Peyer's patch (tissue), 4 donors: Measurements from ENCODE around the gene HIVEP2. TPM values are rescaled to one million over a fixed set of nuclear protein-coding genes. Genes with fewer than 3 reads are reported as not detected.

Source experiments
- DNase-seq, 3 donors: peaks; one replicate each; pipeline ENCODE4 v3.0.0-alpha.2; 2017 to 2019
- H3K27ac ChIP-seq, 4 donors: fragments of 200-600 bp; sonication (generic); one replicate each; pipeline ENCODE4 v1.5.1; 2016 to 2019
- H3K27me3 ChIP-seq, 2 donors: fragments of 200-600 bp; sonication (generic); one replicate each; pipeline ENCODE4 v1.5.1; 2019
- H3K36me3 ChIP-seq, 3 donors: fragments of 200-600 bp; sonication (generic); one replicate each; pipeline ENCODE4 v1.5.1; 2016 to 2019
- H3K4me1 ChIP-seq, 4 donors: fragments of 200-600 bp; sonication (generic); one replicate each; pipeline ENCODE4 v1.5.1; 2016 to 2019
- H3K4me3 ChIP-seq, 4 donors: fragments of 200-600 bp; sonication (generic); 1 replicate in 3 of 4; 2 replicates in 1 of 4; pipeline ENCODE4 v1.5.1; 2016 to 2019; ENCODE audit warnings: mild to moderate bottlenecking in 1 of 4
- H3K9me3 ChIP-seq, 4 donors: fragments of 200-600 bp; sonication (generic); one replicate each; pipeline ENCODE4 v1.5.1; 2016 to 2019; ENCODE audit warnings: mild to moderate bottlenecking in 1 of 4
- POLR2A ChIP-seq, 2 donors: fragments of 450-650 bp; IDR thresholded peaks; one replicate each; pipeline ENCODE4 v1.5.1; 2017; ENCODE audit warnings: antibody characterized with exemption in 2 of 2, mild to moderate bottlenecking in 2 of 2, moderate library complexity in 2 of 2
- total RNA-seq, 4 donors: library from RNA; depleted of rRNA; stranded (reverse); fragments of >200 nt; gene quantifications; one replicate each; pipeline ENCODE4 v1.1.0, GENCODE V29; 2016
- TF ChIP-seq, protein P1 (sequence below), 6 experiments: fragments of 450-650 bp in 4 of 6; fragments of 200-600 bp in 2 of 6; sonication (generic) in 1 of 6; IDR thresholded peaks; one replicate each; pipeline ENCODE4 v1.5.1; 2017 to 2019; ENCODE audit warnings: antibody characterized with exemption in 6 of 6, mild to moderate bottlenecking in 3 of 6, moderate library complexity in 1 of 6

The HIVEP2 gene
- total RNA-seq, 4 donors from 2014 or later = 14.4 to 35.5 (median 19.5) TPM

DNA sequence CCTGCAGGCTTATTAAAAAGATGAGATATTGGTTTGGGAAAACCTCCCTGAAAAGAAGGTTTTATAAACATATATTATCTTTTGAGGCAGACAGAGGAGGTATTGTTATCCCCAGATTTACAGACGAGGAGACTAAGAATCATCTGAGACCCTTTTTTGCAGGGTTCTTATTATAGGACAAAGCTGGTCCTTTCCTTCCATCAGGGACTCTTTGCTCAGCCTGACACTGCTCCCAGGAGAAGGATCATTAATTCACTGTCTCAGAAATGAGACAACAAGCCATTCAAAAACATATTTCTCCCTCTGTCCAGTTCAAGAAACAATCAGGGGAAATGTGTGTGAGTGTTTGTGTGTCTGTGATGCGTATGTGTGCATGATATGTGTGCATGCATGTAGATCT, 33.5 kb downstream of the HIVEP2 start:
- Histone ChIP-seq H3K27ac (no peak overlapping the region), H3K4me3 (no peak overlapping the region), H3K4me1 (peaks cover 0 to 4% (median 2%) of the 10 kb centered on the region in 4 donors), H3K36me3 (no peaks in the 10 kb centered on the region), H3K27me3 (no peaks in the 10 kb centered on the region), H3K9me3 (no peaks in the 10 kb centered on the region)
- no peak for DNase-seq
- TF ChIP-seq POLR2A (IDR thresholded peaks at IDR 0.05) = no peak
- TF ChIP-seq, protein P1, sequence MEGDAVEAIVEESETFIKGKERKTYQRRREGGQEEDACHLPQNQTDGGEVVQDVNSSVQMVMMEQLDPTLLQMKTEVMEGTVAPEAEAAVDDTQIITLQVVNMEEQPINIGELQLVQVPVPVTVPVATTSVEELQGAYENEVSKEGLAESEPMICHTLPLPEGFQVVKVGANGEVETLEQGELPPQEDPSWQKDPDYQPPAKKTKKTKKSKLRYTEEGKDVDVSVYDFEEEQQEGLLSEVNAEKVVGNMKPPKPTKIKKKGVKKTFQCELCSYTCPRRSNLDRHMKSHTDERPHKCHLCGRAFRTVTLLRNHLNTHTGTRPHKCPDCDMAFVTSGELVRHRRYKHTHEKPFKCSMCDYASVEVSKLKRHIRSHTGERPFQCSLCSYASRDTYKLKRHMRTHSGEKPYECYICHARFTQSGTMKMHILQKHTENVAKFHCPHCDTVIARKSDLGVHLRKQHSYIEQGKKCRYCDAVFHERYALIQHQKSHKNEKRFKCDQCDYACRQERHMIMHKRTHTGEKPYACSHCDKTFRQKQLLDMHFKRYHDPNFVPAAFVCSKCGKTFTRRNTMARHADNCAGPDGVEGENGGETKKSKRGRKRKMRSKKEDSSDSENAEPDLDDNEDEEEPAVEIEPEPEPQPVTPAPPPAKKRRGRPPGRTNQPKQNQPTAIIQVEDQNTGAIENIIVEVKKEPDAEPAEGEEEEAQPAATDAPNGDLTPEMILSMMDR (IDR thresholded peaks at IDR 0.05) = no peak

DNA sequence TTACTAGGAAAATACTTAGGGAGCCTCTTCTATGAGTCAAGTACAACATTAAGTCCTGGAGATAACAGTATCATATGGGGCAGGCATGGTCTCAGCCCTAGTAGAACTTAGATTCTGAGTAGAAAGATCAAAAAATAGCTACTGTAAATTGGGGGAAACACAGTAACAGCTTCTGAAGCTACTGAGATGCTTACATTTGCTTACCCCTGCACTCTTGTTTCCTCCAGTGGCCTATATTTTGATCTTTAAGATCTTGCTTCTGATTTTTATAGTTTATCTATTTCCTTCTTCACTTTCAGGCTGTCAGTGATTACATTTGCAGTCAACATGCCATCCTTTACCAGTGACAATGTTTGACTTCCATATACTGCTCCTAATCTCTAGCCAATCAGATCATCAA, 35.3 kb downstream of the HIVEP2 start:
- TF ChIP-seq, protein P1 (IDR thresholded peaks at IDR 0.05) = no peak
- TF ChIP-seq POLR2A (IDR thresholded peaks at IDR 0.05) = no peak
- Histone ChIP-seq H3K36me3 (no peaks in the 10 kb centered on the region), H3K9me3 (no peaks in the 10 kb centered on the region), H3K4me3 (no peak overlapping the region), H3K4me1 (peaks cover 0 to 4% (median 2%) of the 10 kb centered on the region in 4 donors), H3K27me3 (no peaks in the 10 kb centered on the region), H3K27ac (no peak overlapping the region)
- DNase-seq = no peak

DNA sequence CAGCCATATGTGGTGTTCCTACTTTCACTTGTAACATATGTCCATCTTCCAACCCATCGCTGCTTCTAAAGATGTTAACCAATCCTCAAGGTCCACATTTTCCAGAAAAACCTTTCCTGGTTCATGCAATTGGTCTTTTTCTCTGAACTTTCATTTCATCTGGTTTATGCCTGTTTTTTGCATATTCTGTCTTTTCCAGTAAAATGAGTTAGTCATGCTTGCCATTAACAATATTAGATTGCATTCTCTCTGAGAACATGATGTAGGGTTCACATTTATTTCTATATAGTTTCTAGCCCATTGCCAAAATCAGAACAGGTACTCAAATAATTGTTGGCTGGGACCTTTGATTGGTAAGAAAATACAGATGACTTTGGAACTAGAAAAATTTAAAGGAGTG, 36.7 kb downstream of the HIVEP2 start:
- Histone ChIP-seq H3K36me3 (no peaks in the 10 kb centered on the region), H3K4me1 (peaks cover 0 to 4% (median 2%) of the 10 kb centered on the region in 4 donors), H3K27ac (peak overlapping the region in 1 of 4 donors; percentile 61), H3K9me3 (no peaks in the 10 kb centered on the region), H3K27me3 (no peaks in the 10 kb centered on the region), H3K4me3 (no peak overlapping the region)
- TF ChIP-seq POLR2A (IDR thresholded peaks at IDR 0.05) = no peak
- TF ChIP-seq, protein P1 (IDR thresholded peaks at IDR 0.05) = no peak
- DNase-seq = no peak

DNA sequence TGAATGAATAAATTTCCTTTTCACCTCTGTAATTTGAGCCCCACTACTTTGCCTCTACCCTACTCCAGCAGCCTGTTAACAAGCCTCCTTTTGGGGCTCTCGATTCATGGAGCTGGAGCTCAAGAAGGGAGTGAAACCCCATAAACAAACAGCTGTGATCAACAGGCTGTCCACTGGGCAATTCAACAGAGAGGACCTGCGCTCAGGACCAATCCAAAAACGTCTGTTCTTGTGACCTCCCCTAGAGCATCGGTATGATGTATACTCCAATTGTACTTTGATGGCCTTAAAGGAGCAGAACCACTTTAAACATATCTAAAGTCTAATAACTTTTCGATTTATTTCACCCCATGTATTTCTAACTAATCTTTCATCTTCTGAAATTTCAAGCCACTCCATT, 37.4 kb downstream of the HIVEP2 start:
- Histone ChIP-seq H3K9me3 (no peaks in the 10 kb centered on the region), H3K27ac (peak overlapping the region; percentile 30 to 61 (median 45)), H3K36me3 (no peaks in the 10 kb centered on the region), H3K4me3 (no peak overlapping the region), H3K4me1 (peaks cover 0 to 4% (median 0%) of the 10 kb centered on the region in 4 donors), H3K27me3 (no peaks in the 10 kb centered on the region)
- DNase-seq = no peak
- TF ChIP-seq, protein P1 (IDR thresholded peaks at IDR 0.05) = no peak
- TF ChIP-seq POLR2A (IDR thresholded peaks at IDR 0.05) = no peak

DNA sequence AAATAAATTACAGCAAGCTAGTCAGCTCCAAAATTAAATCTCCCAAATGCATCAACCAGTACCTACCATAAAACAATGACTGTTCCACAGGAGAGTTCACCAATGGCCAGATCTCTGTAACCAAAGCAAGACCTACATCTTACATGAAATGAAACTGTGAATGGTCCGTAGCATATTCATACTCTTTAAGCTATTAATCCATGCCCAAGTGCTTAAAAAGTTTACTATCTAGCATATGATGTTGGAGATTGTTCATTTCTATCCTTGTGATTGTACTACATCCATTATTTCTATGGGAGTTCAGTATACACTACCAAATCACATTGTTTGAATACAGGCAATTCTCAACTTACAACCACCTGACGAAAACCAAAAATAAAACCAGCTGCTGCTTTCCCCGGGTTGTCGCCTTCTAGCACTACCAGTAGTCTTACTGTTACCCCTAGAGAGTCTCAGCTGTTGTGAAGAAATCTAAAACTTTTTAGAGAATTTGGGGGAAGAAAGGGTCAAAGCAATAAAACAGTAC, 38.0 kb downstream of the HIVEP2 start:
- Histone ChIP-seq H3K27me3 (no peaks in the 10 kb centered on the region), H3K9me3 (no peaks in the 10 kb centered on the region), H3K4me1 (peaks cover 0 to 4% (median 0%) of the 10 kb centered on the region in 4 donors), H3K27ac (peak overlapping the region; percentile 30 to 61 (median 45)), H3K36me3 (no peaks in the 10 kb centered on the region), H3K4me3 (no peak overlapping the region)
- no peak for TF ChIP-seq POLR2A (IDR thresholded peaks at IDR 0.05)
- TF ChIP-seq, protein P1 (IDR thresholded peaks at IDR 0.05) = no peak
- no peak for DNase-seq

DNA sequence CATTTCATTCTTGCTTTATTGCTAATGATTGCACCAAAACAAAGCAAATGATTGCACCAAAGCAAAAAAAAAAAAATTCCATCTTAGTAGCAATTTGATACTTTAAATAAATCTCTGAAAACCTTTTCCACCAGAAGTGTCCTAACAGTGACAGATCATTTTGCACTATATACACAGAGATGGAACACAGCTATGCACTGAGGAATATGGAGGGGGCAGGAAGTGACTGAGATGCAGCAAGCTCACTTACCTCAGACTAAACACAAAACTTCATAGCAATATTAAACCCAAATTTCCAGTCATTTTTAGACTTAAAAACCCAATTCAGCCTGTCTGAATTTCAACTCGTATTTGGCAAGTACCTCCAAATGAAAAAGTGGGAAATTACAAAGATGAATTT, 41.2 kb downstream of the HIVEP2 start:
- DNase-seq = no peak
- Histone ChIP-seq H3K27me3 (no peaks in the 10 kb centered on the region), H3K4me1 (peaks cover 0 to 4% (median 0%) of the 10 kb centered on the region in 4 donors), H3K9me3 (no peaks in the 10 kb centered on the region), H3K36me3 (no peaks in the 10 kb centered on the region), H3K4me3 (no peak overlapping the region), H3K27ac (peak overlapping the region in 2 of 4 donors; percentile 55 to 65)
- TF ChIP-seq POLR2A (IDR thresholded peaks at IDR 0.05) = no peak
- TF ChIP-seq, protein P1 (IDR thresholded peaks at IDR 0.05) = no peak
